Chondrocyte (in vitro differentiated cells): Measurements from ENCODE around the gene VAC14. TPM values are rescaled to one million over a fixed set of nuclear protein-coding genes. Genes with fewer than 3 reads are reported as not detected.
A peak's percentile ranks its signal among the peaks of the same experiment; 100 is the strongest.

Experiments
- DNase-seq: peaks from one replicate; pipeline ENCODE4 v3.0.0; 2021; ENCODE audit warnings: mixed read lengths, low spot score
- H3K27ac Mint-ChIP-seq: one replicate; pipeline ENCODE4 v1.8.0; 2021; ENCODE audit warnings: mild to moderate bottlenecking, moderate library complexity, mixed read lengths; ENCODE audit not compliant: unreplicated experiment
- H3K27me3 Mint-ChIP-seq: 2 replicates; pipeline ENCODE4 v1.8.0; 2021; ENCODE audit warnings: low read depth, mixed read lengths
- H3K36me3 Mint-ChIP-seq: 2 replicates; pipeline ENCODE4 v1.8.0; 2021; ENCODE audit warnings: low read depth, mixed read lengths
- H3K4me1 Mint-ChIP-seq: 2 replicates; pipeline ENCODE4 v1.8.0; 2021; ENCODE audit warnings: low read depth, mild to moderate bottlenecking, mixed read lengths
- H3K4me3 Mint-ChIP-seq: one replicate; pipeline ENCODE4 v1.8.0; 2021; ENCODE audit warnings: mild to moderate bottlenecking, moderate library complexity, mixed read lengths; ENCODE audit not compliant: unreplicated experiment
- H3K9me3 Mint-ChIP-seq: 2 replicates; pipeline ENCODE4 v1.8.0; 2021; ENCODE audit warnings: low read depth, mixed read lengths
- total RNA-seq: library from RNA; stranded (reverse); gene quantifications from 3 replicates; pipeline ENCODE4 v1.2.1, GENCODE V29; 2021
- TF ChIP-seq, protein P1 (sequence below): fragments of 200-600 bp; sonication (generic); IDR thresholded peaks from 2 replicates; pipeline ENCODE4 v1.5.0; 2021; ENCODE audit warnings: antibody characterized with exemption, mild to moderate bottlenecking, moderate library complexity

The VAC14 gene
- total RNA-seq, 1 donor from 2014 or later = 37.9 TPM

DNA sequence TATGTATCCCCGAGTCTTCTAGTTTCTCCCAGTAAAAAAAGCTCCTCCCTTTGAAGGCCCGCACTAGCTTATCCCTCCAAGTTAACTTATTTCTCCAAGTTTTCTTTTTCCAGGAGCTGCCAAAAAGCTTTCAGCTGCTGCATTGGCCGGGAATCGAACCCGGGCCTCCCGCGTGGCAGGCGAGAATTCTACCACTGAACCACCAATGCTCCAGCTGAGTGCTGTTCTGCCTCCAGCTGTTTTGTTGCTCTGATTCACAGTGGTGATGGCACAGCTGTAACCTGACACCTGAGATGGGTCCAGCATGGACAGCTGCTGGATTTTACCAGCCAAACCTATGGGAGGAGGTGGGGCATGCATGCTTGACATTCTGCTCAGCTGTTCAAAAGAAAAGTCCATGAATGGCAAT, 22.1 kb downstream of the VAC14 start:
- DNase-seq = no peak
- TF ChIP-seq, protein P1, sequence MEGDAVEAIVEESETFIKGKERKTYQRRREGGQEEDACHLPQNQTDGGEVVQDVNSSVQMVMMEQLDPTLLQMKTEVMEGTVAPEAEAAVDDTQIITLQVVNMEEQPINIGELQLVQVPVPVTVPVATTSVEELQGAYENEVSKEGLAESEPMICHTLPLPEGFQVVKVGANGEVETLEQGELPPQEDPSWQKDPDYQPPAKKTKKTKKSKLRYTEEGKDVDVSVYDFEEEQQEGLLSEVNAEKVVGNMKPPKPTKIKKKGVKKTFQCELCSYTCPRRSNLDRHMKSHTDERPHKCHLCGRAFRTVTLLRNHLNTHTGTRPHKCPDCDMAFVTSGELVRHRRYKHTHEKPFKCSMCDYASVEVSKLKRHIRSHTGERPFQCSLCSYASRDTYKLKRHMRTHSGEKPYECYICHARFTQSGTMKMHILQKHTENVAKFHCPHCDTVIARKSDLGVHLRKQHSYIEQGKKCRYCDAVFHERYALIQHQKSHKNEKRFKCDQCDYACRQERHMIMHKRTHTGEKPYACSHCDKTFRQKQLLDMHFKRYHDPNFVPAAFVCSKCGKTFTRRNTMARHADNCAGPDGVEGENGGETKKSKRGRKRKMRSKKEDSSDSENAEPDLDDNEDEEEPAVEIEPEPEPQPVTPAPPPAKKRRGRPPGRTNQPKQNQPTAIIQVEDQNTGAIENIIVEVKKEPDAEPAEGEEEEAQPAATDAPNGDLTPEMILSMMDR = no peak
- peaks cover 21% of the 10 kb centered on the region for H3K4me1 Mint-ChIP-seq
- no peaks in the 10 kb centered on the region for H3K27me3 Mint-ChIP-seq
- H3K4me3 Mint-ChIP-seq = peak overlapping the region; percentile 10
- peaks cover 36% of the 10 kb centered on the region for H3K36me3 Mint-ChIP-seq
- H3K9me3 Mint-ChIP-seq = no peaks in the 10 kb centered on the region
- peak overlapping the region; percentile 87 for H3K27ac Mint-ChIP-seq

DNA sequence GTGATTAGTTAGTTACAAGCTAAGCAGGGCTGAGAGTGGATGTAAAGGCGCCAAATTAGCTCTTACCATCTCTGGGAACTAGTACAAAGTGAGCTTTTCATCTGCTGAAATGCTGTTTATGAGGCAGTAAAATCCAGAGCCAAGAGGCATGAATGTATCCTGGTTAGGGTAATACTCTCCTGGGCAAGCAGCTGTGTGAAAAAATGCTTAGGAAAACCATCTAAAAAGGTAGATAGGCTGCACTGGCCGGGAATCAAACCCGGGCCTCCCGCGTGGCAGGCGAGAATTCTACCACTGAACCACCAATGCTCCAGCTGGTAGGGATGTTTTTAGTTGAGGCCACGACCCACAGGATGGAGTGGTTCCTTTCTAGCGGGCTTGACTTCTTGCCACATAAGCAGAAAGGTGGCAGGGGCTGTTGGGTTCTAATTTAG, 23.0 kb downstream of the VAC14 start:
- no peak for DNase-seq

DNA sequence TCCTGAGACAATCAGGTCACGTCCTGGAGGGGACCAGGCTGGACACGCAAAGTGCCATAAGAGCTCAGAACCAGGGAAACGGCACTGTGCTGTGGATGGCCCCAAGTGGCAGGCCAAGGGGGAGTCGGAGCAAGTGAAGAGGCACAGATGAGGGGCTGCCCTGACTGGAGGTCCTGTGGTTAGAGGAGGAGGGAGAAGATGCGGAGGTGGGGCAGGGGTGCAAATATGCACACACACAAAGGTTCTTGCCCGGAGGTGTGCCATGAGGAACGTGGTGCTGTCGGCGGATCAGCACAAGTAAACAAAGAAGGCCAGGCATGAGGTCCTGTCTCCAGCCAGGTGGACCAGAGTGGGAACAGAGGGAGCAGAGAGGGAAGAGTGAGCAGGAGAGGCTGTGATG, 23.5 kb downstream of the VAC14 start:
- Mint-ChIP-seq H3K4me3 (no peak overlapping the region), H3K36me3 (peaks cover 28% of the 10 kb centered on the region), H3K4me1 (peaks cover 23% of the 10 kb centered on the region), H3K9me3 (no peaks in the 10 kb centered on the region), H3K27ac (no peak overlapping the region), H3K27me3 (no peaks in the 10 kb centered on the region)
- TF ChIP-seq, protein P1 = no peak
- DNase-seq = no peak

More for the DNA sequence above, 23.0 kb downstream of the VAC14 start:
- H3K9me3 Mint-ChIP-seq = no peaks in the 10 kb centered on the region
- TF ChIP-seq, protein P1 = no peak
- H3K27ac Mint-ChIP-seq = no peak overlapping the region
- H3K4me1 Mint-ChIP-seq = peaks cover 21% of the 10 kb centered on the region
- H3K27me3 Mint-ChIP-seq = no peaks in the 10 kb centered on the region
- H3K36me3 Mint-ChIP-seq = peaks cover 32% of the 10 kb centered on the region
- no peak overlapping the region for H3K4me3 Mint-ChIP-seq

DNA sequence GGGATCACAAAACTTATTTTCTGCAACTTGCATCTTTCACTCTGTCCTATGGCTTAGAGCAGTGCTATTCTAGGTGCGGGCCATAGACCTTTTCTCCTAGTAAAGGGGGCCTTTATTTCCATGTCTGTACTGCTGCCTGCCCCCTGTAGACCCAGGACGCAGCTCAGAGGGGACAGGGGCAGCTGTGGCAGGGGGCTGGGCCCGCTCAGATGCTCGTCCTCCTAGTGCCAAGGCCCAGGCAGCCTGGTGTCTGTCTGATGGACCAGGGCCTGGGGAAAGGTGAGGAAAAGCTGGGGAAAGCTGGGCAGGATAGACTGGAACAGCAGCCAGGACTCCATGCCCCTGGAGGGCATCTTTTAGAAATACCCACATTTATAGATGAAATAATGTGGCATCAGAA, 25.6 kb downstream of the VAC14 start:
- no peak overlapping the region for H3K4me3 Mint-ChIP-seq
- peaks cover 36% of the 10 kb centered on the region for H3K4me1 Mint-ChIP-seq

DNA sequence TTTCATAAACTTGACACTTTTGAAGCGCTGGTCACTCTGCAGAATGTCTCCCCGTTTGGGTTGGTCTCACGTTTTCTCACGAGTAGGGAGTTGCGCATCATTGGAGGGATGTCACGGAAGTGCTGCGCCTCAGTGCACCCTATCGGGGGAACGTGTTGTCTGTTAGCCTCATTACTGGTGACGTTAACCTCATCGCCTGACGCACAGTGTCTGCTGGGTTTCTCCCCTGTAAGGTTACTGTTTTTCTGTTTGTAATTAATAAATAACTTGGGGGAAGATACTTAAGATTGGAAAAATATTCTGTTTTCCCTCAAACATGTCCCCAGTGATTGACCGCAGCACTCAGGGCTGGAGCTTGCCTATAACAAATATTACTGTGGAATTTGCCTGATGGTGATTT, 26.7 kb downstream of the VAC14 start:
- Mint-ChIP-seq H3K4me1 (peaks cover 45% of the 10 kb centered on the region), H3K9me3 (no peaks in the 10 kb centered on the region), H3K36me3 (peaks cover 10% of the 10 kb centered on the region), H3K4me3 (no peak overlapping the region), H3K27me3 (no peaks in the 10 kb centered on the region), H3K27ac (no peak overlapping the region)
- TF ChIP-seq, protein P1 = no peak
- peak; percentile 48 for DNase-seq

More for the DNA sequence above, 25.6 kb downstream of the VAC14 start:
- Mint-ChIP-seq H3K27ac (no peak overlapping the region), H3K27me3 (no peaks in the 10 kb centered on the region), H3K9me3 (no peaks in the 10 kb centered on the region), H3K36me3 (peaks cover 12% of the 10 kb centered on the region)
- TF ChIP-seq, protein P1 = no peak
- DNase-seq = peak; percentile 62
